ENCODE data around the gene FANCG.

FANCG gene

GRCh38 chr9:35070823-35071813 lies 8.6 kb downstream of the FANCG start:
- DNase-seq (ENCODE audit: low spot score) = no peak
- TF ChIP-seq, protein P1, sequence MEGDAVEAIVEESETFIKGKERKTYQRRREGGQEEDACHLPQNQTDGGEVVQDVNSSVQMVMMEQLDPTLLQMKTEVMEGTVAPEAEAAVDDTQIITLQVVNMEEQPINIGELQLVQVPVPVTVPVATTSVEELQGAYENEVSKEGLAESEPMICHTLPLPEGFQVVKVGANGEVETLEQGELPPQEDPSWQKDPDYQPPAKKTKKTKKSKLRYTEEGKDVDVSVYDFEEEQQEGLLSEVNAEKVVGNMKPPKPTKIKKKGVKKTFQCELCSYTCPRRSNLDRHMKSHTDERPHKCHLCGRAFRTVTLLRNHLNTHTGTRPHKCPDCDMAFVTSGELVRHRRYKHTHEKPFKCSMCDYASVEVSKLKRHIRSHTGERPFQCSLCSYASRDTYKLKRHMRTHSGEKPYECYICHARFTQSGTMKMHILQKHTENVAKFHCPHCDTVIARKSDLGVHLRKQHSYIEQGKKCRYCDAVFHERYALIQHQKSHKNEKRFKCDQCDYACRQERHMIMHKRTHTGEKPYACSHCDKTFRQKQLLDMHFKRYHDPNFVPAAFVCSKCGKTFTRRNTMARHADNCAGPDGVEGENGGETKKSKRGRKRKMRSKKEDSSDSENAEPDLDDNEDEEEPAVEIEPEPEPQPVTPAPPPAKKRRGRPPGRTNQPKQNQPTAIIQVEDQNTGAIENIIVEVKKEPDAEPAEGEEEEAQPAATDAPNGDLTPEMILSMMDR (IDR thresholded peaks at IDR 0.05; ENCODE audit: extremely low read depth, missing control alignments) = no peak

DNA sequence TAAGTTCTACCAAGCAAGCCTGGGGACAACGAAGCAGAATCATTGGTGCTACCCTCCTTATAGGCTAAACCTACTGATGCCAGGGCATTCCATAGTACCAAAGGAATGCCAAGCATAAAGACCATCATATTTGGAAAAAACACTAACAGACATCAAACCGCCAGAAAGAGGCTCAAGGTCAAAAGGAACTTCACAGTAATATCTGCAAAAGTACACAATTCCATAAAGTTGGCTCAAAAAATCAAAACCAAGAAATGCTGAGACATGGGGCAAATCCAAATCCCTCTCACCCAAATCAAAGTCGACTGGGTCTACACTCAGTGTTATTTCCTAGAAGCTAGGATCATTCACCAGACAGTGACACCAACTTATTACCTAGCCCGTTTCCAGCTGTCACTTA lies 10.7 kb downstream of the FANCG start:
- no peak for DNase-seq (ENCODE audit: low spot score)
- TF ChIP-seq, protein P1 (IDR thresholded peaks at IDR 0.05; ENCODE audit: extremely low read depth, missing control alignments) = no peak

DNA sequence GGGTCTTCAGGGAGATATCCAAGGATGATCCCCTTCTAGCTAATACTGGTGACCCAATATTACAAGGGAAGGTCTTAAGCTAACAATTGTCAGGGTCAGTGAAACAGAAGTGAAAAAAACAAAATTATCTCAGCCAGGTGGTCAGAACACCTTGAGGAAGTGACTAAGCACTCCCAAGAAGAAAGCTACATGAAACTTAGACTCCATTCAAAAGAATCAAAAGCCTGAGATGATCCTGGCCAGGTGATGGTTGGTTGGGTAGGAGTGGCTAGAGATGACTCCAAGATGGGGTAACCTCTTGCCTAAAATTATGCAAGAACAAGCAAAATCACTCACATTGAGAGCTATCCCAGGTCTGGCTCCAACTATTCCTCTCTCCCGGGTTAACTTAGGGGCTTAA lies 12.7 kb downstream of the FANCG start:
- TF ChIP-seq, protein P1 (IDR thresholded peaks at IDR 0.05; ENCODE audit: extremely low read depth, missing control alignments) = no peak
- no peak for DNase-seq (ENCODE audit: low spot score)

- TF ChIP-seq, protein P1 (IDR thresholded peaks at IDR 0.05; ENCODE audit: extremely low read depth, missing control alignments) = no peak
Observed at GRCh38 chr9:35060548-35061207, 19.1 kb downstream of the FANCG start.

GRCh38 chr9:35059438-35059837 lies 20.3 kb downstream of the FANCG start:
- no peak for DNase-seq (ENCODE audit: low spot score)
- TF ChIP-seq, protein P1 (IDR thresholded peaks at IDR 0.05; ENCODE audit: extremely low read depth, missing control alignments) = no peak

More at GRCh38 chr9:35060548-35061207, 19.1 kb downstream of the FANCG start:
- no peak for DNase-seq (ENCODE audit: low spot score)

DNA sequence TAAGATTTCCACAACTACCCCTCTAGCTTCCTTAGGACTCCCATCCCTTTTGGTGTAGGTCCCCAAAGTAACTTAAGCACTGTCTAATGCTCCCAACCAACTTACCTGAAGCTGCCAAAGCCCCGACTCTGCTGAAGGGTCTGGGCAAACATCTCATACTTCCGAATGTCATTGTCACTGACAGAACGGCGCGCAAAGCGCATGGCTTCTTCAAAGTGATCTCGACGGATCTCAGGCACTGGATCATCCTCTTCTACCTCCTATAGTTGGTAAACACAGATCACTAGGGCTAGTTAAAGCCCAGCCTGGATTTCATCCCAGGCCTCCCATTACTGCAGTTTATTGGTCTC lies 22.5 kb downstream of the FANCG start:
- no peak for DNase-seq (ENCODE audit: low spot score)
- TF ChIP-seq, protein P1 (IDR thresholded peaks at IDR 0.05; ENCODE audit: extremely low read depth, missing control alignments) = no peak
